Fibroblast of villous mesenchyme (primary cell): ENCODE data around the gene KDSR. TPM values are rescaled to one million over a fixed set of nuclear protein-coding genes. Genes with fewer than 3 reads are reported as not detected.

Experiments used
- DNase-seq: peaks from one replicate; pipeline ENCODE4 v3.0.0-alpha.2; 2010; ENCODE audit warnings: low read depth
- H3K4me3 ChIP-seq: 2 replicates; pipeline ENCODE4 v1.5.1; 2011; ENCODE audit warnings: low read depth, mild to moderate bottlenecking, low read length
- total RNA-seq: library from RNA; depleted of rRNA; stranded (reverse); fragments of >200 nt; gene quantifications from 2 replicates; pipeline ENCODE4 v1.2.3, GENCODE V29; 2012
- TF ChIP-seq, protein P1 (sequence below): IDR thresholded peaks from 2 replicates; pipeline ENCODE4 v1.5.1; 2012; ENCODE audit warnings: low read depth, mild to moderate bottlenecking, low read length; ENCODE audit not compliant: insufficient read depth

The KDSR gene
- total RNA-seq, 1 donor = 26.8 TPM

DNA sequence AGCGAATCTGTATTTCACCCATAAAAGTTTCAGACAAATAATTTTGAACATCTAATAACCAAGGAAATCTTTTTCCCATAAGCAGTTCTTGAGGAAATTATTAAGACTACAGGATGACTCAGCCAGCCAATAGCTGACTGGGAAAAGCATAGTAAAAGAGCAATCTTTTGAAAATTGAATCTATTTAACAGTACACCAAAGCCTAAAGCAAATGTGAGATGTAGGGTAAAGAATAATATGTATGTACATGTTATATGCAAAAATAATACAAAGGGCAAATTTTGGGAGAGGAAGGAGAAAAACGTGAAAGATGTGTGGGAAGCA, 12.6 kb upstream of the KDSR start:
- no peak overlapping the region for H3K4me3 ChIP-seq
- peak; percentile 6 for DNase-seq

DNA sequence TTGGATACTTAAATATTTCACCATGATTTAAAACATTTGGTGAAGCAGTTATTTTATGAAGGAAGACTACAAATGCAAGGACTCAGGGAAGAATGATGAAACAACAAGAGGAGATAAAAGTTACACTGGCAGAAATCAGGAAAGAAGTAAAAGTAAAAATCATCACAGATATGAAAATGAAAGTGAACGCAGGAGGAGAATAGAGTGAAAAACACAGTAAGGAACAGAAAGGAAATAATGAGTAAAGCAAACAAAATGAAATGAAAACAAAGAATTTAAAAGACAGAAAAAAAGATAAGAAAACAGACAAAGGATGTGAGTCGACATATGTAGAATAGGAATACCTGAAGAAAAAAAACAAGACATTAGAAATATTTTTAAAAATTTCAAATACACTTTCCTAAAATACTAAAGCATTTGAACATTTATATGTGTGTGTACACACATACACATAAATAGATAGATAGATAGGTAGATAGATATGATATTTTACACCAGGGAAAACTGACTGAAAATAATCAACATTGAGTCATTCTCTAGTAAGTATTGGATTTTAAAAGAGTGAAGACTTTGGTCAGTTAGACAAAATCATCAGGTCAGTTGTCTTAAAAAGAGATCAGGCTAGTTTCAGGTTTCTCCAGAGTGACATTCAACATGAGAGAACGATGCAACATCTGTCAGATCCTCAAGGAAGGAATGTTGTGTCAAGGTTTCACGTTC, 12.1 kb upstream of the KDSR start:
- DNase-seq = peak; percentile 21
- TF ChIP-seq, protein P1, sequence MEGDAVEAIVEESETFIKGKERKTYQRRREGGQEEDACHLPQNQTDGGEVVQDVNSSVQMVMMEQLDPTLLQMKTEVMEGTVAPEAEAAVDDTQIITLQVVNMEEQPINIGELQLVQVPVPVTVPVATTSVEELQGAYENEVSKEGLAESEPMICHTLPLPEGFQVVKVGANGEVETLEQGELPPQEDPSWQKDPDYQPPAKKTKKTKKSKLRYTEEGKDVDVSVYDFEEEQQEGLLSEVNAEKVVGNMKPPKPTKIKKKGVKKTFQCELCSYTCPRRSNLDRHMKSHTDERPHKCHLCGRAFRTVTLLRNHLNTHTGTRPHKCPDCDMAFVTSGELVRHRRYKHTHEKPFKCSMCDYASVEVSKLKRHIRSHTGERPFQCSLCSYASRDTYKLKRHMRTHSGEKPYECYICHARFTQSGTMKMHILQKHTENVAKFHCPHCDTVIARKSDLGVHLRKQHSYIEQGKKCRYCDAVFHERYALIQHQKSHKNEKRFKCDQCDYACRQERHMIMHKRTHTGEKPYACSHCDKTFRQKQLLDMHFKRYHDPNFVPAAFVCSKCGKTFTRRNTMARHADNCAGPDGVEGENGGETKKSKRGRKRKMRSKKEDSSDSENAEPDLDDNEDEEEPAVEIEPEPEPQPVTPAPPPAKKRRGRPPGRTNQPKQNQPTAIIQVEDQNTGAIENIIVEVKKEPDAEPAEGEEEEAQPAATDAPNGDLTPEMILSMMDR = no peak
- no peak overlapping the region for H3K4me3 ChIP-seq

More for the DNA sequence above, 12.6 kb upstream of the KDSR start:
- TF ChIP-seq, protein P1 = no peak

DNA sequence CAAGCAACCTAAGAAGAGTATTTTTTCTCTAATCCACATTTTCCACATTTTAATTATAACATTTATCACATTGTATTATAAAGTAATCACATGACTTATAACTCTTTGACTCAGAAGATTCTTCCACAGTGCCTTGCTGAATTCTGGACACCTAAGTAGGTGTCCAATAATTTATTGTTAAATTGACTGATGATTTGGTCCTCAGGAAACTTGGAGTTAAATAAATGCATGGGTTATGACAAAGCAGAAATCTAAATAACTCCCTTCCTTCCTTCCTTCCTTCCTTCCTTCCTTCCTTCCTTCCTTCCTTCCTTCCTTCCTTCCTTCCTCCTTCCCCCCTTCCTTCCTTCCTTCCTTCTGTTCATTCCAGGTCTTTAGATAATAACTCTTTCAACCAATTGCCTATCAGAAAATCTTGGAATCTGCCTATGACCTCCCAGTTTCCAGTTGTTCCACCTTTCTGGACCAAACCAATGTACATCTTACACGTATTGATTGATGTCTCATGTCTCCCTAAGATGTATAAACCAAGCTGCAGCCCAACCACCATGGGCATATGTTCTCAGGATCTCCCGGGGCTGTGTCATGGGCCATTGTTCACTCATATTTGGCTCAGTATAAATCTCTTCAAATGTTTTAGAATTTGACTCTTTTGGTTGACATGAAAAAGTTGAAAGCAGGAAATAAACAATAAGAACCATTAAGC, 10.4 kb upstream of the KDSR start:
- no peak for DNase-seq
- H3K4me3 ChIP-seq = no peak overlapping the region
- TF ChIP-seq, protein P1 = no peak

DNA sequence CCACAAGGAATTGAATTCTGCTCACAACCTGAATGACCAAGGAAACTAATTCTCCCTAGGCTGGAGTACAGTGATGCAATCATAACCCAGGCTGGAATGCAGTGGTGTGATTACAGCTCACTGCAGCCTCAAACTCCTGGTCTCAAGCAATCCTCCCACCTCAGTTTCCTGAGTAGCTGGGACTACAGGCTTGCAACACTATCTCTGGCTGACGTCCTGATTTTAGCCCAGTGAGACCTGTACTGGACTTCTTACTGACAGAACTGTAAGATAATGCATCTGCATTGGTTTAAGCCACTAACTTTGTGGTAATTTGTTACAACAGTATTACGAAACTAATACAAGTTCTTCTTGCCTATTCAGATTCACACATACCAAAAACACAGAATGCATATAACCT, 9.5 kb upstream of the KDSR start:
- H3K4me3 ChIP-seq = no peak overlapping the region
- peak; percentile 80 for DNase-seq
- TF ChIP-seq, protein P1 = no peak

DNA sequence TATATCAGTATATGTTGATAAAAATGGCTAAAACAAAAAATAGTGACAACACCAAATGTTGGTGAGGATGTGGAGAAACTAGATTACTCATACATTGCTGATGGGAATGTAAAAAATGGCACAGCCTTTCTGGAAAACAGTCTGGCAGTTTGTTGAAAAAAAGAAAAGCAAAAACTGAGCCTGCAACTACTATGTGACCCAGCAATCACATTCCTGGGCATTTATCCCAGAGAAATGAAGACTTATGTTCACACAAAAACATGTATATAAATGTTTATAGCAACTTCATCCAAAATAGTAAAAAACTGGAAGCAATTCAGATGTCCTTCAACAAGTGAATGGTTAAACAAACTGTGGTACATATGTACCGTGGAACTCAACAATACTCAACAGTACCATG, 7.5 kb upstream of the KDSR start:
- TF ChIP-seq, protein P1 = no peak
- peak; percentile 37 for DNase-seq
- no peak overlapping the region for H3K4me3 ChIP-seq

DNA sequence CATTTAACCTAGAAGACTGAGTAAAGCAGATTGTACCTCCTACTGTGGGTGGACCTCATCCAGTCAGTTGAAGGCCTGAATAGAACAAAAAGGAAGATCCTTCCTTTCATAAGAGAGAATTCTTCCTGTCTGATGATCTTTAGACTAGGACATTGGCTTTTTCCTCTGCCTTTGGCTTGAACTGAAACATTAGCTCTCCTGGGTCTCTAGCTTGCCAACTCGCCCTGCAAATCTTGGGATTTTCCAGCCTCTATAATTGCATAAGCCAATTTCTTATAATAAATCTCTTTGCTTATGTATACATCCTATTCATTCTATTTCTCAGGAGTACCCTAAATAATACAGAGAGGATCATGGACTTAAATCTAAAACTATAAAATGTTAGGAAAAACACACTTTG, 6.2 kb upstream of the KDSR start:
- H3K4me3 ChIP-seq = no peak overlapping the region
- TF ChIP-seq, protein P1 = no peak
- no peak for DNase-seq
